Panc1 (cell line): Measurements from ENCODE around the gene TDRD5. TPM values are rescaled to one million over a fixed set of nuclear protein-coding genes. Genes with fewer than 3 reads are reported as not detected.

Experiments used
- ATAC-seq: fragments of 200-7000 bp; cut with Tn5 transposase; 2 replicates; pipeline ENCODE4 v1.9.1; 2020; ENCODE audit warnings: mild to moderate bottlenecking, moderate library complexity
- BruUV-seq: library from RNA; stranded (reverse); fragments of 400-500 nt; replicated peaks from 2 replicates; lab custom pipeline; 2021; lab: Mats Ljungman, UMichigan
- CTCF ChIA-PET: fragments of 300-600 bp; sonication (Branson Sonifier 250); formaldehyde crosslinking; loops from one replicate; lab custom pipeline; 2022; ENCODE audit warnings: antibody characterized with exemption; lab: Charles Lee
- POLR2A ChIA-PET: fragments of 300-600 bp; sonication (Branson Sonifier 250); formaldehyde crosslinking; loops from one replicate; lab custom pipeline; 2022; ENCODE audit warnings: antibody characterized with exemption; lab: Charles Lee
- DNase-seq: peaks from one replicate; pipeline ENCODE4 v3.0.0-alpha.2; 2010; ENCODE audit warnings: low read depth, low spot score
- H3K27ac ChIP-seq: 2 replicates; pipeline ENCODE4 v1.5.1; 2011; ENCODE audit warnings: mild to moderate bottlenecking, low read length, inconsistent platforms
- H3K27me3 ChIP-seq: fragments of 200-500 bp; sonication (Bioruptor generic); 2 replicates; pipeline ENCODE4 v1.6.0; 2014; ENCODE audit warnings: low read length, inconsistent platforms; ENCODE audit not compliant: control insufficient read depth, insufficient read depth
- H3K36me3 ChIP-seq: fragments of 200-500 bp; sonication (Bioruptor generic); 2 replicates; pipeline ENCODE4 v1.5.1; 2014; ENCODE audit warnings: inconsistent platforms, mild to moderate bottlenecking, low read length, moderate library complexity; ENCODE audit not compliant: control insufficient read depth, insufficient read depth
- H3K4me1 ChIP-seq: 2 replicates; pipeline ENCODE4 v1.5.1; 2011; ENCODE audit warnings: inconsistent platforms, mild to moderate bottlenecking, low read length, moderate library complexity; ENCODE audit not compliant: control insufficient read depth, insufficient read depth
- H3K4me3 ChIP-seq, 2 experiments: 2 replicates each; pipeline ENCODE4 v1.5.1; 2011 to 2012; ENCODE audit warnings: low read depth in 2 of 2, low read length in 2 of 2, mild to moderate bottlenecking in 2 of 2, inconsistent platforms in 1 of 2, moderate library complexity in 1 of 2
- H3K9me3 ChIP-seq: fragments of 200-500 bp; sonication (Bioruptor generic); 2 replicates; pipeline ENCODE4 v1.5.1; 2014; ENCODE audit warnings: low read depth, mild to moderate bottlenecking, inconsistent platforms, low read length, moderate library complexity; ENCODE audit not compliant: control insufficient read depth, insufficient read depth
- CTCF ChIP-seq: fragments of 450-650 bp; IDR thresholded peaks from 2 replicates; pipeline ENCODE4 v1.5.1; 2017; ENCODE audit warnings: mild to moderate bottlenecking
- POLR2AphosphoS5 ChIP-seq: IDR thresholded peaks from 2 replicates; pipeline ENCODE4 v1.6.1; 2012; ENCODE audit warnings: mild to moderate bottlenecking, low read depth, low read length, moderate library complexity
- REST ChIP-seq, 2 experiments: IDR thresholded peaks; 2 replicates each; pipeline ENCODE4 v1.6.1; 2011 to 2012; ENCODE audit warnings: low read depth in 2 of 2, control low read depth in 1 of 2, low read length in 1 of 2, mild to moderate bottlenecking in 1 of 2, moderate library complexity in 1 of 2; ENCODE audit not compliant: insufficient read depth in 1 of 2
- SIN3A ChIP-seq: IDR thresholded peaks from 2 replicates; pipeline ENCODE4 v1.6.1; 2012; ENCODE audit warnings: low read depth, mild to moderate bottlenecking, low read length, moderate library complexity, borderline replicate concordance; ENCODE audit not compliant: insufficient read depth
- TCF7L2 ChIP-seq: IDR thresholded peaks from 2 replicates; pipeline ENCODE4 v1.6.1; 2011; ENCODE audit warnings: mild to moderate bottlenecking, low read depth, low read length, inconsistent platforms
- in situ Hi-C: cut with HindIII; loops from 2 replicates; pipeline ENCODE4 v1.10.0; 2016; ENCODE audit warnings: low sequenced_read_pairs, low pct_unique_long_range_greater_than_20kb
- intact Hi-C: fragments of 100-400 bp; cut with micrococcal nuclease; formaldehyde crosslinking; loops from one replicate; pipeline ENCODE4 v1.10.0; 2022; ENCODE audit not compliant: unreplicated experiment
- total RNA-seq: library from RNA; stranded (reverse); gene quantifications from one replicate; pipeline ENCODE4 v1.2.1, GENCODE V29; 2021; ENCODE audit not compliant: unreplicated experiment

The TDRD5 gene
- total RNA-seq, 1 experiment from 2014 or later: 2.4 TPM

- TF ChIP-seq CTCF (no peak), REST (IDR thresholded peaks at IDR 0.05; ENCODE audit: insufficient read depth in 1 of 2, low read depth in 2 of 2, low read length in 1 of 2) (no peak), TCF7L2 (no peak), POLR2AphosphoS5 (no peak), SIN3A (no peak)
- Histone ChIP-seq H3K27ac (no peak overlapping the region), H3K36me3 (no peaks in the 10 kb centered on the region), H3K4me3 (no peak overlapping the region), H3K4me1 (no peaks in the 10 kb centered on the region), H3K27me3 (no peaks in the 10 kb centered on the region), H3K9me3 (no peaks in the 10 kb centered on the region)
- CTCF ChIA-PET: no interaction called here
- DNase-seq: no peak
- no TSS peak for BruUV-seq
- POLR2A ChIA-PET: no interaction called here
- in situ Hi-C loops: no loop called here
- intact Hi-C loops: no loop called here
- ATAC-seq: no peak
These were observed 45.7 kb downstream of the TDRD5 start for GRCh38 chr1:179637211-179637860.

- no peaks in the 10 kb centered on the region; the same call in 1 of the 2 replicates for H3K27me3 ChIP-seq
These were observed 69.4 kb downstream of the TDRD5 start for GRCh38 chr1:179661018-179661417.

More at GRCh38 chr1:179661018-179661417, 69.4 kb downstream of the TDRD5 start:
- no TSS peak for BruUV-seq
- DNase-seq (no peak), ATAC-seq (no peak)
- Histone ChIP-seq H3K36me3 (no peaks in the 10 kb centered on the region), H3K27ac (no peak overlapping the region), H3K4me3 (no peak overlapping the region), H3K4me1 (no peaks in the 10 kb centered on the region), H3K9me3 (peaks cover 3% of the 10 kb centered on the region)
- intact Hi-C loops: no loop called here
- CTCF ChIA-PET: no interaction called here
- in situ Hi-C loops: no loop called here
- TF ChIP-seq POLR2AphosphoS5: no peak
- TF ChIP-seq CTCF: no peak
- no peak for TF ChIP-seq SIN3A
- TF ChIP-seq TCF7L2: no peak
- TF ChIP-seq REST (IDR thresholded peaks at IDR 0.05; ENCODE audit: insufficient read depth in 1 of 2, low read depth in 2 of 2, low read length in 1 of 2): no peak
- POLR2A ChIA-PET: no interaction called here
